ENCODE results near the gene RPP38. TPM values are rescaled to one million over a fixed set of nuclear protein-coding genes. Genes with fewer than 3 reads are reported as not detected.

RPP38 gene
- total and polyA plus RNA-seq, 2 of the 8 experiments (the other 6 are each of a cell fraction or from before 2014, with no cell fraction given), result 20.8 to 23.3 TPM

DNA sequence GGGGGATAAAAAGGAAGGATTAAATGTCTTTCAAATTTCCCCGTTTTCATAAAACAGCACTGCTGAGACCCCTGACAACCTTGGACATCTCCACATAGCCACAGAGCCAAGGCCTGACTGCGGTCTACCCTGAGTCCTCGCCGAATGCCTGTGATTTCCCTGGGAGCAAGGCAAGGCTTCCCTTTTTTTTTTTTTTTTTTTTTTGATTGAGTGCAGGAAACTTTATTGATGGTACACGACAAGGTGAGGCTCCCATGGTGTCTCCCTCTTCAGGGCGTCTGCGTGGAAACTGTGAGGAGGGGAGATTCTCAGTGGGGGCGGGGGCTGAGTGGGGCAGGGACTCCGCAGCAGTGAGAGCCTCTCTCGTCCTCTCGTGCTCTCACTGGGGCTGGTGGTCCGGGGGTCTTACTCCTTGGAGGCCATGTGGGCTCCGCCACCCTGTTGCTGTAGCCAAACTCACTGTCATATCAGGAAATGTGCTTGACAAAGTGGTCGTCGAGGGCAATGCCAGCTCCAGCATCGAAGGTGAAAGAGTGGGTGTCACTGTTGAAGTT, 4.2 kb upstream of the RPP38 start:
- no peak overlapping the region for H4K5ac ChIP-seq (ENCODE audit: insufficient read length, low read depth, low read length)
- no peak overlapping the region for H2AK5ac ChIP-seq (ENCODE audit: low read depth, low read length)
- peaks cover 8% of the 10 kb centered on the region for H3K23me2 ChIP-seq (ENCODE audit: low read depth, low read length)
- FAIRE-seq (no peak), DNase-seq (ENCODE audit: low read depth in 1 of 2, low spot score in 2 of 2) (no peak)
- no peaks in the 10 kb centered on the region; a peak in 1 of 7 replicates for H3K27me3 ChIP-seq (replicated peaks in 1 of 4; ENCODE audit: control insufficient read depth in 3 of 4, extremely low read depth in 1 of 4, insufficient read depth in 3 of 4, low read length in 3 of 4)
- H3K9ac ChIP-seq (replicated peaks in 1 of 4; ENCODE audit: extremely low read depth in 1 of 4, low read depth in 3 of 4, low read length in 3 of 4), result no peak overlapping the region
- CTCF ChIA-PET (ENCODE audit: partially characterized antibody), result no interaction called here
- WGBS, 2 experiments (ENCODE audit: extremely low coverage in 1 of 2, insufficient coverage in 1 of 2, insufficient read length in 1 of 2, insufficient replicate concordance in 2 of 2, low coverage in 1 of 2, low lambda C conversion rate in 2 of 2, missing lambda C conversion rate in 1 of 2), result 90% methylated on average over 8 of the region's 16 CpGs; no CpG with 5 or more reads in 1 of the 2 experiments
- no peak overlapping the region for H4K91ac ChIP-seq (replicated peaks; ENCODE audit: insufficient read length, low read length)
- no peak overlapping the region for H2BK15ac ChIP-seq (ENCODE audit: low read length)
- H3K4me2 ChIP-seq (ENCODE audit: insufficient read depth in 1 of 2, low read depth in 2 of 2, low read length in 2 of 2), result no peak overlapping the region
- H3K4me3 ChIP-seq (ENCODE audit: extremely low read depth in 1 of 4, insufficient read depth in 2 of 4, low read depth in 3 of 4, low read length in 4 of 4), result no peak overlapping the region
- no peak overlapping the region for H4K8ac ChIP-seq (ENCODE audit: extremely low read depth, insufficient read depth, low read length)
- no peak overlapping the region for H2BK120ac ChIP-seq (replicated peaks; ENCODE audit: low read depth, low read length)
- H3K14ac ChIP-seq (ENCODE audit: insufficient read length), result no peak overlapping the region
- no peak overlapping the region for H2BK5ac ChIP-seq (ENCODE audit: low read depth, low read length)
- H2BK12ac ChIP-seq (ENCODE audit: low read depth, low read length), result no peak overlapping the region
- no peak overlapping the region for H3K23ac ChIP-seq (ENCODE audit: insufficient read length)
- H3K27ac ChIP-seq (ENCODE audit: low read depth, low read length), result no peak overlapping the region
- no peak overlapping the region for H3K56ac ChIP-seq (replicated peaks; ENCODE audit: insufficient read length, low read depth, low read length)
- peaks cover 0 to 4% (median 0%) of the 10 kb centered on the region in 4 experiments; a peak in 1 of 7 replicates for H3K4me1 ChIP-seq (replicated peaks in 1 of 4; ENCODE audit: control insufficient read depth in 3 of 4, insufficient read depth in 4 of 4, low read length in 3 of 4)
- no peak overlapping the region for H2BK20ac ChIP-seq (ENCODE audit: low read length)
- H3K4ac ChIP-seq (replicated peaks; ENCODE audit: insufficient read length, low read depth, low read length), result no peak overlapping the region
- H3K18ac ChIP-seq (ENCODE audit: extremely low read depth, low read length), result no peak overlapping the region
- no peak overlapping the region for H2AFZ ChIP-seq (ENCODE audit: low read length)
- no peaks in the 10 kb centered on the region for H4K20me1 ChIP-seq (replicated peaks in 1 of 2; ENCODE audit: control insufficient read depth in 1 of 2, insufficient read depth in 2 of 2, low read length in 2 of 2)
- POLR2A ChIA-PET (ENCODE audit: partially characterized antibody), result no interaction called here
- H3K9me3 ChIP-seq (ENCODE audit: insufficient read depth in 2 of 2, low read depth in 1 of 2, low read length in 1 of 2), result no peaks in the 10 kb centered on the region
- no peaks in the 10 kb centered on the region for H3K36me3 ChIP-seq (ENCODE audit: control insufficient read depth in 2 of 4, insufficient read depth in 4 of 4, low read length in 3 of 4)
- H3K79me2 ChIP-seq (ENCODE audit: control insufficient read depth in 1 of 2, insufficient read depth in 2 of 2, low read length in 2 of 2), result peaks cover 0 to 3% of the 10 kb centered on the region in 2 experiments; a peak in 2 of 4 replicates
- no peaks in the 10 kb centered on the region for H3K79me1 ChIP-seq (ENCODE audit: low read depth, low read length)
- no peak for TF ChIP-seq SRF (IDR thresholded peaks at IDR 0.05; ENCODE audit: low read depth, low read length)
- TF ChIP-seq TAF7 (optimal IDR thresholded peaks at IDR 0.05; ENCODE audit: borderline replicate concordance, low read depth, low read length), result no peak
- no peak for TF ChIP-seq SIN3A (conservative IDR thresholded peaks at IDR 0.05 in 1 of 2, IDR thresholded peaks at IDR 0.05 in 1 of 2; ENCODE audit: low read depth in 1 of 2, low read length in 2 of 2)
- TF ChIP-seq NANOG (IDR thresholded peaks at IDR 0.05; ENCODE audit: insufficient read depth, low read depth, low read length, poor library complexity, severe bottlenecking), result no peak
- TF ChIP-seq SP4 (IDR thresholded peaks at IDR 0.05; ENCODE audit: low read length), result no peak
- TF ChIP-seq ASH2L (IDR thresholded peaks at IDR 0.05; ENCODE audit: low read length), result no peak
- TF ChIP-seq SIX5 (IDR thresholded peaks at IDR 0.05; ENCODE audit: low read depth, low read length), result no peak
- TF ChIP-seq CEBPB (IDR thresholded peaks at IDR 0.05; ENCODE audit: low read depth, low read length), result no peak
